Measurements from ENCODE around the gene RPH3AL.

DNA sequence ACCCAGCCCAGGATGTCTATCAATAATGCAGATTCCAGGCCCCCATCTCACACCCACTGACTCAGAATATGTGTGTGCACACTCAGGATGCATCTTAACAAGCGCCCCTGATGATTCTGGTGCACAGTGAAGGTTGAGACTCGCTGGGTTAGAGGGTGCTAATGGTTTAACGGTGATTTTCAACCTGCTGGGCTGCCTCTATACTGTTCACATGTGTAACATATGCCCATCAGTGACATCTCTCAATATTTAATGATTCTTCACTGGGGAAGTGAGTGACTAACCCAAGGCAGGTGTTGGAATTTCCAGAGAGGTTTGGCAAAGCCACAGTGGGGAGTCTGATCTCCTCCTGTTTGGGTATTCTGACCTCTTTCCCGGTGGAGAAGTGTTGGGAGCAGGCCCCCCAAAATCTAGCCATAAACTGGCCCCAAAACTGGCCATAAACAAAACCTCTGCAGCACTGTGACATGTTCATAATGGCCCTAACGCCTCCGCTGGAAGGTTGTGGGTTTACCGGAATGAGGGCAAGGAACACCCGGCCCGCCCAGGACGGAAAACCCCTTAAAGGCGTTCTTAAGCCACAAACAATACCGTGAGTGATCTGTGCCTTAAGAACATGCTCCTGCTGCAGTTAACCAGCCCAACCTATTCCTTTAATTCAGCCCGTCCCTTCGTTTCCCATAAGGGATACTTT is 167.0 kb downstream of the RPH3AL start:
- no peak for TF ChIP-seq EZH2 (IDR thresholded peaks at IDR 0.05; ENCODE audit: low read depth)
- TF ChIP-seq, protein P1, sequence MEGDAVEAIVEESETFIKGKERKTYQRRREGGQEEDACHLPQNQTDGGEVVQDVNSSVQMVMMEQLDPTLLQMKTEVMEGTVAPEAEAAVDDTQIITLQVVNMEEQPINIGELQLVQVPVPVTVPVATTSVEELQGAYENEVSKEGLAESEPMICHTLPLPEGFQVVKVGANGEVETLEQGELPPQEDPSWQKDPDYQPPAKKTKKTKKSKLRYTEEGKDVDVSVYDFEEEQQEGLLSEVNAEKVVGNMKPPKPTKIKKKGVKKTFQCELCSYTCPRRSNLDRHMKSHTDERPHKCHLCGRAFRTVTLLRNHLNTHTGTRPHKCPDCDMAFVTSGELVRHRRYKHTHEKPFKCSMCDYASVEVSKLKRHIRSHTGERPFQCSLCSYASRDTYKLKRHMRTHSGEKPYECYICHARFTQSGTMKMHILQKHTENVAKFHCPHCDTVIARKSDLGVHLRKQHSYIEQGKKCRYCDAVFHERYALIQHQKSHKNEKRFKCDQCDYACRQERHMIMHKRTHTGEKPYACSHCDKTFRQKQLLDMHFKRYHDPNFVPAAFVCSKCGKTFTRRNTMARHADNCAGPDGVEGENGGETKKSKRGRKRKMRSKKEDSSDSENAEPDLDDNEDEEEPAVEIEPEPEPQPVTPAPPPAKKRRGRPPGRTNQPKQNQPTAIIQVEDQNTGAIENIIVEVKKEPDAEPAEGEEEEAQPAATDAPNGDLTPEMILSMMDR (conservative IDR thresholded peaks at IDR 0.05), result no peak
